ENCODE data around the gene AQR. TPM values are rescaled to one million over a fixed set of nuclear protein-coding genes. Genes with fewer than 3 reads are reported as not detected.

The AQR gene
- total RNA-seq, 1 experiment from 2014 or later: 54.4 TPM

- Histone ChIP-seq H2BK20ac (ENCODE audit: low read depth, low read length, poor library complexity, severe bottlenecking) (no peak overlapping the region), H3K4me2 (ENCODE audit: insufficient read depth, insufficient read length, low read length) (no peak overlapping the region), H3K23ac (ENCODE audit: insufficient read length, low read depth, low read length) (no peak overlapping the region), H3T11ph (ENCODE audit: low read length) (no peak overlapping the region), H2BK15ac (ENCODE audit: low read depth, low read length) (no peak overlapping the region), H2BK5ac (ENCODE audit: insufficient read length, low read length) (no peak overlapping the region), H3K79me1 (ENCODE audit: insufficient read depth, low read depth, low read length, poor library complexity, severe bottlenecking) (no peaks in the 10 kb centered on the region), H3K4ac (ENCODE audit: low read depth, low read length) (no peak overlapping the region), H2AK5ac (ENCODE audit: insufficient read length, low read length) (no peak overlapping the region), H3K9me3 (ENCODE audit: control insufficient read depth, low read depth, low read length) (no peaks in the 10 kb centered on the region), H3K14ac (ENCODE audit: insufficient read depth, low read length) (no peak overlapping the region), H4K5ac (ENCODE audit: insufficient read length, low read depth, low read length) (no peak overlapping the region), H3K27ac (ENCODE audit: insufficient read length, low read depth, low read length) (no peak overlapping the region), H2BK120ac (ENCODE audit: low read depth, low read length, poor library complexity, severe bottlenecking) (no peak overlapping the region), H3K4me1 (ENCODE audit: insufficient read depth, low read length) (no peaks in the 10 kb centered on the region), H4K20me1 (ENCODE audit: control insufficient read depth, insufficient read depth, insufficient read length) (no peaks in the 10 kb centered on the region), H3K9ac (ENCODE audit: extremely low read depth, insufficient read length, low read length) (no peak overlapping the region), H3K56ac (ENCODE audit: insufficient read length, low read depth, low read length) (no peak overlapping the region), H4K8ac (replicated peaks; ENCODE audit: insufficient read length, low read depth, low read length) (no peak overlapping the region), H3K18ac (ENCODE audit: insufficient read length, low read depth, low read length) (no peak overlapping the region), H4K91ac (ENCODE audit: insufficient read length, low read depth, low read length) (no peak overlapping the region), H2AFZ (ENCODE audit: low read length) (no peak overlapping the region), H3K23me2 (ENCODE audit: insufficient read length, low read depth, low read length, poor library complexity, severe bottlenecking) (no peaks in the 10 kb centered on the region), H3K27me3 (ENCODE audit: insufficient read depth, low read length) (no peaks in the 10 kb centered on the region), H3K79me2 (ENCODE audit: insufficient read depth, low read length) (no peaks in the 10 kb centered on the region), H2BK12ac (ENCODE audit: insufficient read length, low read depth, low read length) (no peak overlapping the region)
- no peaks in the 10 kb centered on the region for H3K4me1 Mint-ChIP-seq
- peaks cover 2% of the 10 kb centered on the region for H3K27me3 Mint-ChIP-seq (ENCODE audit: low read depth)
- H3K4me3 Mint-ChIP-seq: no peak overlapping the region
- DNase-seq: no peak
- TF ChIP-seq CTCF (conservative IDR thresholded peaks at IDR 0.05): no peak
- no peaks in the 10 kb centered on the region for H3K9me3 Mint-ChIP-seq
- H3K36me3 Mint-ChIP-seq (ENCODE audit: insufficient read depth in 1 of 3, low read depth in 3 of 3): no peaks in the 10 kb centered on the region
- H3K27ac Mint-ChIP-seq: no peak overlapping the region
These were observed 128.2 kb downstream of the AQR start for GRCh38 chr15:34841262-34841725.
